GM18907 (cell line): ENCODE results near the gene NR1D2.
"Not testable (repeated sequence)": the region's sequence is repeated elsewhere in the genome, so short reads cannot be mapped to it uniquely, and the experiment has no call there.

Source experiments
- ATAC-seq: cut with Tn5 transposase; IDR thresholded peaks from one replicate; pipeline ENCODE4 v1.9.1; 2021; ENCODE audit warnings: mild to moderate bottlenecking, moderate library complexity; ENCODE audit not compliant: unreplicated experiment

The NR1D2 gene

GRCh38 chr3:23944861-23945662 lies at the start of gene NR1D2:
TSS of gene NR1D2 (plus strand) at chr3:23945286. CDS start at chr3:23945579, 293 bp downstream.
- ATAC-seq: peak; percentile 67

DNA sequence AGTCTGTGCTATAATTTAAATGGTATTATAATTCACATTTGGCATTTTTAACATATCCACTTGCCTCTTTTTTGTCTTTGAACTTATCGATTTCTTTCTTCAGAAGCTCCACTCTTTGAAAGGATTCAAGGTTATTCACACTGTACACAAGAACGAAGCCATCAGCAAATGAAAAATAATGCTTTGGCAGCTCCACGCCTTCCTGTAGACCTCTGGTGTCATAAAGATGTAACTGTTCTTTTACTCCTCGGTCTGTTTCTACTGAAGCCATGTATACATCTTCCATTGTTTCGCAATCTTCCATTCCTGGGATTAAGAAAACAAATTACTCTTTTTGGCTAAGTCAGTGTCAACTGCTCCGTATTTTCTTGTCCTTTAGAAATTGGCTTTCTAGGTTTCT lies 44.3 kb upstream of the NR1D2 start:
- ATAC-seq: no peak

- no peak for ATAC-seq
Observed at GRCh38 chr3:23904545-23904944, 40.5 kb upstream of the NR1D2 start.

GRCh38 chr3:23909341-23909740 lies 35.7 kb upstream of the NR1D2 start:
- ATAC-seq: no peak

GRCh38 chr3:23911397-23911796 lies 33.7 kb upstream of the NR1D2 start:
- no peak for ATAC-seq

- not testable (repeated sequence) for ATAC-seq
Observed at GRCh38 chr3:23912335-23912734, 32.8 kb upstream of the NR1D2 start.

GRCh38 chr3:23913182-23913581 lies 31.9 kb upstream of the NR1D2 start:
- no peak for ATAC-seq

GRCh38 chr3:23913873-23914743 lies 31.0 kb upstream of the NR1D2 start:
- no peak for ATAC-seq

- no peak for ATAC-seq
Observed at GRCh38 chr3:23915537-23916108, 29.5 kb upstream of the NR1D2 start.

DNA sequence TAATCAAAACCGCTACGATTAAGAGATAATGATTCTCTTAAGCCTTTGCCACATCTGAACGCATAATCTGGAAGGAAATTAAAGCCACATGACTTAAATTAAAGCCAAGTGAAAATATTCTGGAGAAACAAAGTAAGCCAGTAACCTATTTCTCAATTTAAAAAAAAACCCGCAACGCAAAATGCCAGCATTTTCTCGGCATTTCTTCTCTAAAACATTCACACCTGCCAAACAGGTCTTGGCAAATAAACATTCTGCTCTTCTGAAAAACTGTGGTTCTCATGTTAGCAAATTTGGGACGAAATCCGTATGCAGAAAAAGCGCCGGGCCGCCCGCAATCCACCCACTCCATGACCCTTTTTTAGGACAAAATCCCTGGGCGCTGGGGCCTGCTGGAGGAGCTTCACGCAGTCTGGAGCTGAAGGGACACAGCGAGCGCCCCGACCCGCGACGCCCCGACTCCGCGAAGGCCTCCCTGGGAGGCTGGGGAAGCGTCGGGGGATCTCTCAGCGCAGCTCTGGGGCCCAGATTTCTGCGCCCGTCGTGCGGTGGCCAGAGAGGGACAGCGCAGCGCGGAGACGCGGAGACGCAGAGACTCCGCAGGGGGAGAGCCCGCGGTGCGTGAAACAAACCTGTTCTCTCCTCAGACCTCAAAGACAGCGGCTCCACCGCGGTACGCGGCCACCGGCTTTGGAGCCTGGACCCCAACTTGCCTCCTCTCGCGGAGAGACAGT lies 28.8 kb upstream of the NR1D2 start:
- peak; percentile 61 for ATAC-seq

- peak; percentile 96 for ATAC-seq
Observed at GRCh38 chr3:23916886-23917678, 28.0 kb upstream of the NR1D2 start, which contains the start of the genes NKIRAS1 and RPL15. TSS of gene NKIRAS1 (minus strand) at chr3:23916990. CDS start at chr3:23910904, 6,086 bp downstream. TSS of gene RPL15 (plus strand) at chr3:23917132. CDS start at chr3:23917860, 728 bp downstream.

GRCh38 chr3:23917679-23918303 lies 27.3 kb upstream of the NR1D2 start:
- not testable (repeated sequence) for ATAC-seq

GRCh38 chr3:23918331-23918730 lies 26.8 kb upstream of the NR1D2 start:
- not testable (repeated sequence) for ATAC-seq

GRCh38 chr3:23919628-23920027 lies 25.5 kb upstream of the NR1D2 start:
- no peak for ATAC-seq

DNA sequence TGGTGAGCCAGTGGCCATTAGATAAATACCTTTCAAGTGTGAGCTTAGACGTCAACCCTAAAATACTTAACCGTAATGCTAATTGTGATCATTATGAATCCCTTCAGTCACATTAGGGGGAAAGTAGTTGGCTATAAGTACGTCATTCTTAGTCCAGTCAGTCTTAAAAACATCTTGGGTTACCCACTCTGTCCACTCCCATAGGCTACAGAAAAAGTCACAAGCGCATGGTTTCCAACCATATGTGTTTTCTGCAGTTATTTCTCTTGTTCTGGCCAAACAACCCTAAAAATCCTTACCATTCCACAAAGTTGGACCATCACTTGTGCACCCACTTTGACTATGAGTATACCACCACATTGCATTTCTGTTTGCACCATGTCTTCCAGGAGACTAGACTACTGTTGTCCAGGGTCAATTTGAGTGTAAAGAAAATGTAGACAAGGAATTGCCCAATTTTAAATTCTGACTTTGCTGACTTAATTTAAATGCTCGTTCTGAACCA lies 24.9 kb upstream of the NR1D2 start:
- ATAC-seq: no peak

GRCh38 chr3:23921052-23921511 lies 24.0 kb upstream of the NR1D2 start:
- no peak for ATAC-seq

DNA sequence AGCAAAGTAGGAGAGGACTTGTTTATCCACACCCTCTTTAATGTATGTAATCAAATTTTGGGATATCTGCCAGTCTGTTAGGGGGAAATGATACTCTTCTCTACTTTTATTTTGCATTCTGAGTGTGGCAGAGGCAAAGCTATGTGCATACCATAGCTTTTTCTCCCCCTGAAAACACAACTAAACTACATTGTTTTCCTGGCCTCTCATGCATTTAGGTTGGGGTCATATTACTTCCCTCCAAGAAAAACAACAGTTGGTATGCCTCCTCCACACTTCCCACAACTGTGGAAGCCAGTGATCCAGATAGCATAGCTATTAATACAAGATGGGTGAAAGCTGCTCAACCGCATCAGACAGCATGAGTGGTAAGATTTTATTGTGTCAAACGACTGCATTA lies 21.3 kb upstream of the NR1D2 start:
- ATAC-seq: no peak

DNA sequence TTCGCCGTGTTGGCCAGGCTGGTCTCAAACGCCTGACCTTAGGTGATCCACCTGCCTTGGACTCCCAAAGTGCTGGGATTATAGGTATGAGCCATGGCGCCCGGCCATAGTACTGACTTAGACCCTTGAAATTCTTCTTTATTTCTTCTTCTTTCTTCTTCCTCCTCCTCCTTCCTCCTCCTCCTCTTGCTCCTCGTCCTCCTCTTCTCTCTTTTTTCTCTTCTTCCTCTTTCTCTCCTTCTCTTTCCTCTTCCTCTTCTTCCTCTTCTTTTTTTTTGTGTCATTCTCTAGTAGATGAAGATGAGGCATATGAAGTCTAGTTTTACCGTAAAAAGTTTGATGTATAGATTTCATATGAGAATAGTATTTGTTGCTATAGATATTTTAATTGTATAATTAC lies 18.8 kb upstream of the NR1D2 start:
- no peak for ATAC-seq

- no peak for ATAC-seq
Observed at GRCh38 chr3:23926736-23927135, 18.4 kb upstream of the NR1D2 start.
